Activated CD4-positive, alpha-beta T cell treated with anti-CD3 and anti-CD28 coated beads, Interleukin-10, Interleukin-2, amounts not matched to agents 100 ng/mL and 50 ng/mL, durations not matched to agents 16 hours and 8 hours (primary cell): Measurements from ENCODE around the gene RSRC1.
"Not testable (repeated sequence)": the region's sequence is repeated elsewhere in the genome, so short reads cannot be mapped to it uniquely, and the experiment has no call there.

ENCODE experiments used
- DNase-seq: peaks from one replicate; pipeline ENCODE4 v3.0.0-alpha.2; 2020

The RSRC1 gene

DNA sequence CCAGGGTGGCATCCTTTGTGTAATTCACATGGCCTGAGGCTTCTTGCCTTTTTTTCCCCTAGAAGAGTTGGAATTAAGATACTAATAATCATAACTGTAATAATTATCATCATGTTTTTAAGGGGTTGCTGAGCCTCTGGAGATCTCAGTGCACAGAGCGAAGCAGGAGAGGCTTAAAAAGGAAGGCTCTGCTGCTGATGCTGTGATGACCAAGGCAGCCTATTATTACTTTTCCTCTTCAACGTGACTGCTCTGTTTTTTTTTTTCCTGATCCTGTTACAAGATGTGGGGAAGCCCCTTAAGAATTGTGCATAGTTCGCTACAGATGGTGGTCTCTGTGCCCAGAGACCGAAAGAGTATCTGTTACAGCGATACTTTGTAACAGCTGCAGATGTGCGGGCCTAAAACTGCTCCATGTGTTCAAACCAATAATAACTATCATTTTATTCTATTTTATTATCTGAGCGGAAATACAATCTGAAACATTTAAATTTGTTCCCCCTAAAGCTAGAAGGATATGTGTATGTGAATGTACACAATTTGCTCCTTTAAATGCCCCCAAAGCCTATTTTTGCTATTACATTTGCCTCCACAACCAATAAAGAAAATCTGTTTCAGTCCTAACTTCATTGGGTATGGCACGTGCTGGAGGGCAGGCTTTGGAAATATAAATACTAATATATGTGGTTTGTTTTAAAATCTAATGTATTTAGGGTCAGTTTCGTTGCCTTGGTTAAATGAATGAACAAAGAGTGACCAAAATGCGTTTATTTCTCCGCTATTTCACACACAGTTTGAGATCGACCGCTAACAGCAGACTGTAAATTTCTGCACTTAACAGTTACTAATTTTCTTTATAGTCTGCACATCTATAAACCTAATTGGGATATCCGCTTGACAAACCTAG lies 8.3 kb upstream of the RSRC1 start:
- DNase-seq, result no peak

DNA sequence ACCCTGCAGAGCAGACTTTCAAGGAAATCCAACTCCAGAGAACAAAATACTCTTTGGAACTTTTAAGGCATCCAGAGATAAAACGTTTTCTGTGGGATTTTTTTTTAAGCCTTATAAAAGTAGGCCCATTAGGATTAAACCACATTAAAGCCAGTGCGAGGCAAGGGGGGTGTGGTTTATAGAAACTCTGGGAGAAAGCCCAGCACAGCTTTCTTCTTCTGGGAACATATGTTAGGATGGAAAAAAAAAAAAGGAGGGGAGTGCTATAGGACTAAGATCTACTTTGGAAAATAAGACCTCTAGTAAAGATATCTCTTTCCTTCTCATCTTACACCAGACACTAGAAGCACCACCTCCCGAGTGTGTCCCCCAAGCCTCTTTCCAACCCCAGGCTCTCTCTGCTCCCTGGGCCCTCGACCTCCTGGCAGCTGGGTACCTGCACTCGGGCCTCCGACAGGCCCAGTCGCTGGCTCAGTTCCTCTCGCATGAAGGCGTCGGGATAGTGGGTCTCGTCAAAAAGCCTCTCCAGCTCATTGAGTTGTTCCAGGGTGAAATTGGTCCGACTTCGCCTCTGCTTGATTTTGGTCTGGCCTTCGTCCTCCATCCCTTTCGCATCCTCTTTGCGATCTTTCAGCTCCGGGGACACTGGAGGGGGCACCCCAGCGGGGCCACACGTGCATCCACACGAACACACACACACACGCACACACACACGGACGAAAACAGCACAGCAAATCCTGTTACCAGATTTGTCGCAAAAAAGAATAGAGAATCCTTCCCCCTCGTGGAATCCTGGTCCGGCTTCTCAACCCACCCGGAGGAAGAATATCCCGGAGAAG lies 7.4 kb upstream of the RSRC1 start:
- no peak for DNase-seq

DNA sequence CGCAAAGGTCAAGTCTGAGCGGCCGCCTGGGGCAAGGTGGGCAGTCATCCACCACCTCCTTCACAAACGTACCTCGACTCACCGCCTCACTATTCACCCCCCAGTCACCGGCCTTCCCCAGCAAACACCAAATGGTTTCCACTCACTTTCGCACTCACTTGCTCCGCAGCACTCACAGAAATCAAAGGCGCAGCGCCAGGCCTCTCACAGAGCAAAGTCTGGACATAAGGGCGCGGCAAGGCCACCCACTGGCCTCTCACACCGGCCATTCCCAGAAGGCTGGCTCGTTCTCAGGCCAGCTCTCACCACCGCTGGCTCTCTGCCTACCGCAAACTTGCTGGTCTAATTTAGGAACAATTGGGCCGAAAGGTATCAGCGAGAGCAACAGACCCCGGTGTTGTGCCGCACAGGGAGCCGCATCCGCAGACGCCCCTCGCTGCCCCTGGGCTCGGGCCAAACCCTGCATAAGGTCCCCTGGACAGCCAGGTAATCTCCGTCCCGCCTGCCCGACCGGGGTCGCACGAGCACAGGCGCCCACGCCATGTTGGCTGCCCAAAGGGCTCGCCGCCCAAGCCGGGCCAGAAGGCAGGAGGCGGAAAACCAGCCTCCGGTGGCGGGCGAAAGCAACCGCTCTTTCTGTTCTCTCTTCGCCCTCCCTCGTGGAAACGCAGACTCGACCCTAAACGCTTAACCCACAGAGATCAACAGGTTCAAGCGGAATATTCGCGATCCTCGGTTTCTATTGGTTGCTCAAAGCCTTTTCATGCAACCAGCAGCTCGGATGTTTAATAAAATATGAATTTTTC lies 6.6 kb upstream of the RSRC1 start:
- no peak for DNase-seq

DNA sequence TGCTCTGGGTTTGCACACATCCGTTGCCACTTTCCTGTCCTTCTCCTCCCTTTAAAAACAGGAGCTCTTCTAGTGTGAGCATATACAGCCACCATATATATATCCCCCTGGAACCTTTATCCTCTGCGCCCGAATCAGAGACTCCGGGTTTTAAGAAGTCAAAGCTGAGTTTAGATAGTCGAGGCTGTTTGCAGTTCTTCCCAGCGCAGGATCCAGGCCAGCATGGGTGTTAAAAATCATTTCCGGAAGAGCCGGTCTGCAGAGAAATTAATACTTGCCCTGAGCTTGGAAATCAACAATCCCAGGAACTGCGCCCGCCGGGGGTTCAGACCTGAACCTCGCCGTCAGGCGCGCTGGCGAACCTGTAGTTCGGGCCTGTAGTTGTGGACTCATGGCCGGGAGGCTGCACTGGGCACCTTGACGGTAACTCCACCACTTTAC lies 6.0 kb upstream of the RSRC1 start:
- DNase-seq, result no peak

DNA sequence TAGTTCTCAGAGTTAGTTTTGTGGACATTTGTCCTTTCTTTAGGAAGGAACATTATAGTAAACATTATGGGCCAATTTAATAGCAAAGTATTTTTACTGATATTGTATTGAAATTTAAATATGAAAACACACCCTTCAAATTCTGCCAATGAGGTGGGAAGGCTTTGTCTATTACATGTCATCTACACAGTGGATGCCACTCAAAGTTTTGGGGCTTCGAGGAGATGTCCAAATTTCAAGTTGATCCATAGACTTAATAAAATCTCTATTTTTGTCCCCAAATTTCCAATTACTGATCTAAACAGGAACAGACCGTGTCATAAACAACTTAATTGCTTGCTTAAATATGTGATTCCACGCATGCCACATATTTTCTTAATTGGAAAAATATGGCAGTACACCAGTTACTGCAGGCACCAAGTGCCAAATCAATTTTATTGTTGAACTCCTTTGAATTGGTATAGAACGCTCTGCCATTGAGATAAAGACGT lies 5.4 kb upstream of the RSRC1 start:
- no peak for DNase-seq

DNA sequence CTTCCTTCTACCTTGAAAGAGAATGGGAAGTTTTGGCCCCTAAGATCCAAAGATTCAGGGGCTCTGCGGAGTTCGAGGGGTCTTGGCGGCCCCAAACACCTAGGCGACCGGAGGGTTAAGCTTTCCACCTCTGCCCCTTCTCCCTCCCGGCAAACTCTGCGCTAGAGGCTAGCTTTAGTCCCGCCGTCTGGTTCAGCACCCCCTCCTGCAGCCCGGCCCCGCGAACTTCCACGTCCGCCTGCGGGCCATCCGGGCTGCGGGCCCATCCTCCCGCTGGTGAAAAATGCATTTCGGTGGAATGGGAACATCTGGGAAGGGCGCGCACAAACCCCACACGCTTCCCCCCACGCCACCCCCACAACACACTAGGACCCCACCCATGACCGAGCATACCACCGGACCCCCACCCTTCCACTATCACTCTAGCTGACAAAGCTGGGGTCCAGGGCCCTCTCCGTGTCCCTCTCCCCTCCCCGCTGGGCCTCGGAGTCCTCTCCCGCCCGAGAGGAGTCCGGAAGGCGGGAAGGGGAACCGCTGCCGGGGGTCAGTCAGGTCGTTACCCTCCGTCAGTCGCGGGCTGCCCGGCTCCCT lies 4.7 kb upstream of the RSRC1 start:
- DNase-seq, result no peak

DNA sequence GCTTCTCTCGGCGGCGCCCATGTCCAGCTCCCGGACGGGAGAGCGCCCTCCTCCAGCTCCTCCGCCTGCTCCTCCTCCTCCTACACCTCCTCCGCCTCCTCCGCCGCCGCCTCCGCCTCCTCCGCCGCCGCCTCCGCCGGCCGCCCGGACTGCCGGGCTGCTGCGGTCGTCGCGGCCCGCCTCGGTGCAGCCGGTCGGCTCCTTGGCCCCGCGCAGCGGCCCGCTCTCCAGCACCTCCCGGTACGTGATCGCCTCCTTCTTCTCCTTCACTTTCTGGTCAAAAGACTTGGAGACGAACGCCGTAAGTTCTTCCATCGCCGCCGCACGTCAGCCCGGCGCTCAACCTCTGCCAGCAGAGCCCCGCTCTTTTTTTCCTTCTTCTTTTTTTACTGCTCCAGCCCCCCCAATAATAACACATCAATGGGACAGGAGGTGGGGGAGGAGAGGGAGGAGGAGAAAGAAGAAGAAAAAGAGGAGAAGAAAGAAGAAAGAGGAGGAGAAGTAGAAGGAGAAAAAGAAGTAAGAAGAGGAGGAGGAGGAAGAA lies 4.1 kb upstream of the RSRC1 start:
- no peak for DNase-seq

DNA sequence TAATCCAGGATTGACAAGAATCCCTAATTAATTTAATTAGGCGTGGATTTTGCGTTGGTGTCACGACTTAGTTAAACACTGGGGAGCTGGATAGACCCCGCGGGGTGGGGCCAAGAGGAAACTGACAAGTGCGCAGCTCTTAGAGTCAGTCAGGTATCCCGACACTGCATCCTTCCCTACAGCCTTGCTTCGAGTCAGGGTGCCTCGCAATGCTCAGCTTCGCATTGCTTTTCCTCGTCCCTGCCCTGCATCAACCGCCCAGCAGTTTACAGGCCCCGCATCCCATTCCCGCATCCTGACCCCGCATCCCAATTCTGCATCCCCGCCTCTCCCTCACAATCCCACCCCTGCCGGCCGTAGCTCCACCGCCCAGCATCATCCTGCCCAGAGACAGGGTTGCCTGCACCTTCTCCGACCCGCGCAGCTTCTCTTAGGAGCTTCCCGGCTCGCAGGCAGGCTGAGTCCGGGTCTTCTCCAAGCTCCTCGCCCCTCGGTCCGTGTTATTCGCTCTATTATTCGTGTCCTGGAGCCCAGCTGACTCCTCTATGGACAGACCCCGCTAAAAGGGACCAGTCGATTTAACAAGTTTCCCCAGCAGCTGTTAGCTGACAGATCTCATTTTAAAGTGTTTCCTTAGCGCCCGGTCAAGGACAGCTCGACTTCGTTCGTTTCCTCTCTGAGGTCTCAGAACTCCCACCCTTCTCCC lies 3.0 kb upstream of the RSRC1 start:
- no peak for DNase-seq

DNA sequence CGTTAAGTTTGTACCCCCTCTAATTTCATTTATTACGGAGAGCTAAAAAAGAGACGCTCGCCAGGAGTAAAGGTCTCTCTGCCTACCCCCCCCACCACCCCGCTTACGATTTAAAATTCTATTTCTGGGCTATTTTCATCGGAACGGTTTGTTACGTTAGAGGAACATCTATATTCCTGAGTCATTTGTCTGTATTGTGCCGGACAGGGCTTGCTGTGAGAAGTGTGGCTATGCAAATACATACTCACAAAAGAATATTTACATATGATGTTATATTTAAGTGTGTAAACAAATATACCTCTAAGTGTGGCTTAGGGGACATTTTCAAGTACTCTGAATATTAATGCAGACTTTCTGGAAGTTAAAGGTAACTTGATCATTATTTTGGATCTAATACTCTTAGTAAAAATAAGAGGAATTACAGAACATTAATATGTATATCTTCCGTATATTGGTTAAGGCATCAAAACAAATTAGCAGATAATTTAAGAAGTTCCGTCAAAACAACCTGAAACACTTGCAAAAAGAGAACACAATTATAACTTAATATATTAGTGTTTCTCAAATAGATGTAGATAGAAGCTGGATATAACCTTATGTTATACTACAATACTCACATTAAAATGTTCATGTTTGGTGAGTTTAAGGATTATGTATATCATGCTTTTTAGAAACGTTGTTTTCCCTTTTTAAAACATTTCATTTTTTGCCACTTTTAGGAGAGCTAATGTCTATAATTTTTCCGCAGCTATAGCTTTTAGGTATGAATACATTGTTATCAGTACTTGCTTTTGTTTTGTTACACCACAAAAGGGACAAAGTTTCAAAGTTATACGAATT lies 2.1 kb upstream of the RSRC1 start:
- DNase-seq, result no peak

DNA sequence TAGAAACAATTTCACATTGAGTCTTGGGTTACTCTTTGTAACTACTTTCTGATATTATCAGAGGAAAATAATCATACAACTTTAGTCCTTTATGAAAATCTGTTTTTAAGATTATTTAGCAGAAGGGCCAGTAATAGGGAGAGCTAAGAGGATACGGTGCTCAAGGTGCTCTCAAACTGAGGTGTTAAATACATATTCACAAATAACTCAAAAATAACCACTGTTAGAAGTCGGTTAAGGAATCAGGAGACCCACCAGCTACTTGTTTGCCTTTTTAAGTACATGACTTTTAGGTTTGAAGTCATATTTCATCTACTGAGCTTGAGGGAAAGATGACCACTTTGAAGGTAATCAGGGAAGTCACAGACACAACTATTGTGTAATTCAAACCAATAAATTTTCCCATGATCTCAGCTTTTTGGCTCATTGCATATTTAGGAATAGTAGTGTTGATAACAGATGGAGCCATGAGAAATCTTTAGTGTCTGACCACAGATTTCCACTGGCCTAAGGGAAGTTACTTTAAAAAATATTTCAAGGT lies 1.4 kb upstream of the RSRC1 start:
- no peak for DNase-seq

DNA sequence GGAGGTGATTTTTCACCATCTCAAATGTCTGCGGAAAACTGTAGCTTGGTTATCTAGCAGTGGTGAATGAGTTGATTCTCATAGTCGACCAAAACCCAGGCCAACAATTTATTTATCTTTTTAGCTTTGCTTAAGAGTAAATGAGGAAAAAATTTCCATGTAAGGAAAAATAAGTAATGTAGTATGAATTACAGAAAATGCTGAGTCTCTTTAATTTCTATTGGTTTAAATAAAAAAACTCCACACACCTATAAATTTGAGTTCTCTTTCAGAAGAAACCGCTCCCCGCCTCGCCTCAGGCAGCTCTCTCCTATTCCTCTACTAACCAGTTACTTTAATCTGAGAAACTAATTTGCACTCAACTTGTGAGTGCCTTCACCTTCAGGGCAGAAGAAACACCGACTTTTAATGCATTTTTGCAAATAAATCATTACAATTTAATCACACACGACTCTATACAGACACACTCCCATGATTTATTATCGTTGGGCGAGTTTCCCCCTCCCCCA lies 540 bp upstream of the RSRC1 start:
- DNase-seq, result no peak

DNA sequence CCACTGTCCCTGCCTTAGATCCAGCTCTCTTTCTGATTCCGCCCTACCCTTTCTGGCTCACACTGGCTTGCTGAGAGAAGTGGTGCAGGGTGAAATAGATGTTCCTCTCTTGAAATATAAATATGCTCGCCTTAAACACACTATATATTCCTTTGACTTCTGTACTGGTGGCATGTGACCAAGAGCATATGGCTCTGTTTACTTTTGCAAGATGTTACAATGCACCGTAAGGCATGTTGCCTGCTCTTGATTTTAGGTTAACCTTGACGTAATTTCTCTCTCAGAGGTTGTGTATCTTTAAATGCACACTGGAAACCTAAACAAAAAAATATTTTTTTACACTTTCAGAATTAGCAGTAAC lies 749 bp downstream of the RSRC1 start:
- no peak for DNase-seq

DNA sequence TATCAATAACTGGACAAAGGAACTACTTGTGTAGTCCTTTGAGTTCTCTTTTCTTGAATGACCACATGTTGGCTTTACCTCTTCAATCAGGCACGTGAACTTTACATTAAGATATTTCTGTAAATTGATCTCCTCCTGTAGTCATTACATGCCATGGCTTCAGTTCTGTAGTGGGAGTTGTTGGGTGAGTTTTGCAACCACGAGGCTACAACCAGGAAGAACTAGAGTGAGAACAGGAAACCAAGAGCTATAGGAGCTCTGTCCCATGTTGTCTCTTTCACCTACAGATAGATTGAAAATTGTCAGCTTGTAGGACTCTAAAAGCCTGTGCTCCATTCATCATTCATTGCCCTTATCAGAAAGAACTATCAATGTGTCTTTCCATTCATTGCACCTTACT lies 2.0 kb downstream of the RSRC1 start:
- no peak for DNase-seq

DNA sequence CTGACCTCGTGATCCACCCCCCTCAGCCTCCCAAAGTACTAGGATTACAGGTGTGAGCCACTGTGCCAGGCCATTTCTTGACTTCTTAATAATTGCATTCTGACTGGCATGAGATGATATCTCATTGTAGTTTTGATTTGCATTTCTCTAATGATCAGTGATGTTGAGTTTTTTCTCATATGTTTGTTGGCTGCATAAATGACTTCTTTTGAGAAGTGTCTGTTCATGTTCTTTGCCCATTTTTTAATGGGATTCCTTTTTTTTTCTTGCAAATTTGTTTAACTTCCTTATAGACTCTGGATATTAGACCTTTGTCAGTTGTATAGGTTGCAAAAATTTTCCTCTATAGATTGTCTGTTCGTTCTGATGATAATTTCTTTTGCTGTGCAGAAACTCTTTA lies 3.7 kb downstream of the RSRC1 start:
- not testable (repeated sequence) for DNase-seq

DNA sequence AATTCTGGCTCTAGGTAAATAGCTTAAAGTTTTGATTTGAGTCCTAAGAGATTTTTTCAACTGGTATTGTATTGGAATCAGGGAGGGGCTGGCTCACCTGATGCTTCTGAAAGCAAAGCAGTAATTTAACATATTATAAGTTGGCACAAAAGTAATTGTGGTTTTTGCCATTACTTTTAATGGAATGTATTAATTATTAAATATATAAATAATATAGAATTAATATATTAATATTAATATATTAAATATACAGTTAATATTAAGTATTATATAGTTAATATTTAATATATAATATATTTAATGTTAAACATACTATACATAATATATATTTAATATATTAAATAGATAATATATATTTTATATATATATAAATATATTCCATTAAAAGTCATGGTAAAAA lies 10.4 kb downstream of the RSRC1 start:
- no peak for DNase-seq

DNA sequence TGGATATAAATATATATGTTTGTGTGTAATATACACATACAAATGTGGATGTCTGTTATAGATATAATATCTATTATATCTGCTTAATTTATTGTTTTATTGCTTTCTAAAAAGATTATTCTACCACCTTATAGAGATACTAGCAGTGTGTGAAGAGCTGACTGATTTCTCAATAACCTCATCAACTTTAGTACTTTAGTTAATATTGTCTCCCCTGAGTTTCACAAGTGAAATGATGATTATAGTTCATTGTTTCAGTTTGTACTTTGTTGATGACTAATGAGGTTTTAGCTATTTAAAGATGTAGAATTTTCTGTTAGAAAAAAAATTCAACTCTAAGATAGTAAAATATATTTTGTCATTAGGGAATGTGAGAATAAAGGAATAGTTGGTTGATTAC lies 11.4 kb downstream of the RSRC1 start:
- no peak for DNase-seq

DNA sequence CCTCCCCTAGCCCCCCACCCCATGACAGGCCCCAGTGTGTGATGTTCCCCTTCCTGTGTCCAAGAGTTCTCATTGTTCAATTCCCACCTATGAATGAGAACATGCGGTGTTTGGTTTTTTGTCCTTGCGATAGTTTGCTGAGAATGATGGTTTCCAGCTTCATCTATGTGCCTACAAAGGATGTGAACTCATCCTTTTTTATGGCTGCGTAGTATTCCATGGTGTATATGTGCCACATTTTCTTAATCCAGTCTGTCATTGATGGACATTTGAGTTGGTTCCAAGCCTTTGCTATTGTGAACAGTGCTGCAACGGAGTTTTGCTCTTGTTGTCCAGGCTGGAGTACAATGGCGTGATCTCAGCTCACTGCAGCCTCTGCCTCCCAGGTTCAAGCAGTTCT lies 12.8 kb downstream of the RSRC1 start:
- DNase-seq, result not testable (repeated sequence)

DNA sequence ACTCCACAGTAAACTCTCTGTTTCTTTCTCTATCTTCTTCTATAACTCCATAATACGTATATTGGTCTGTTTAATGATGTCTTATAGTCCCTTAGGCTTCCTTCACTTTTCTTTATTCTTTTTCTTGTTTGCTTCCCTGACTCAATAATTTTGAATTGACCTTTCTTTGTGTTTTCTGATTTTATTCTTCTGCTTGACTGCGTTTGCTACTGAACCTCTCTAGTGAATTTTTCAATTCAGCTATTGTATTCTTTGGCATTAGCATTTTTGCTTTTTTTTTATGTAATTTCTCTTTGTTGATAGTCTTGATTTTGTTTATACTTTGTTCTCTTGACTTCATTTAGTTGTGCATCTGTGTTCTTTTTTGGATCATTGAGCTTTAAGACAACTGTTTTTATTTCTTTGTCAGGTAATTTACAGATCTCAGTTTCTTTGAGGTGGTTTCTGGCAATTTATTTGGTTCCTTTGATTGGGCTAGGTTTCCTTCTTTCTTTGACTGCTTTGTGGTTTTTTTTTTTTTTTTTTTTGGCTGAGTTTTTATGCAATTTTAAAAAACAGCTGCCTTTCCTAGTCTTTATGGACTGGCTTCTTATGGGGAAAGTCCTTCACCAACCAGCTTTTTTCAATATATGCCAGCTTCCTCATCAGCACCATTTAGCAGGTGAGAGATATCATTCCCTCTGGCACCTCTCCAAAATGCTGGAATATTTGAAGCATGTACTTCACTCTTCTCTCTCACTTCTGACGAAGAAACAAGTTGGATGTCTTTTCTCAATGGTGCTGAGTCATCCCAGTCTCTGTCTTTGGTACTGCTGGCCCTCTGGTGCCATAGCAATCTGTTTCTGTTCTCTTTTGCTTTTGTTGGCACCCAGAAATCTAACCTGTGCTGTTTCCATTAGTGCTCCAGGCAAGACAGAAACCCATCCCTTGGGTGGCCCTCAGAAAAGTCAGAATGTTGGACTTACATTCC lies 17.6 kb downstream of the RSRC1 start:
- DNase-seq, result peak; percentile 34

DNA sequence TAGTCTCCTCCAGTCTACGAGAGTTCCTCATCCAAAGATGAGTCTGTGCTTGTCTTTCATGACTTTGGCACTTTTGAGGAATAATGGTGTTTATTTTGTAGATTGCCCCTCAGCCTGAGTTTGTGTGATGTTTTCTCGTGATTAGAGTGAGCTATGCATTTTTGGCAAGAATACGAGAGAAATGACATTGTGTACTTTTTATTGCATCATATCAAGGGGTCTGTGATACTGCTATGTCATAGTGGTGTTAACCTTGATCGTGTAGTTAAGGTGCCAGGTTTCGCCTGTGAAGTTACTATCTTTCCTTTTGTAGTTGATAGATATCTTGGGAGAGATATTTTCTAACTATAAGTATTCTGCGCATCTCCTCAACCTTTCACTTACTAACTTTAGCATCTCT lies 18.9 kb downstream of the RSRC1 start:
- DNase-seq, result no peak
